ES-I3 (cell line): ENCODE results near the gene CDKN2B-AS1.
A peak's percentile ranks its signal among the peaks of the same experiment; 100 is the strongest.

ENCODE experiments used
- H3K36me3 ChIP-seq: 2 replicates; pipeline ENCODE4 v1.6.1; 2013; ENCODE audit warnings: mild to moderate bottlenecking, low read length, control low read depth, moderate library complexity; ENCODE audit not compliant: insufficient read depth
- H3K4me1 ChIP-seq: 2 replicates; pipeline ENCODE4 v1.6.1; 2013; ENCODE audit warnings: mild to moderate bottlenecking, control low read depth, low read length; ENCODE audit not compliant: insufficient read depth
- H3K9ac ChIP-seq: 2 replicates; pipeline ENCODE4 v1.6.1; 2013; ENCODE audit warnings: low read depth, mild to moderate bottlenecking, low read length, moderate library complexity
- H3K9me3 ChIP-seq: 2 replicates; pipeline ENCODE4 v1.6.1; 2013; ENCODE audit warnings: mild to moderate bottlenecking, low read length, moderate library complexity; ENCODE audit not compliant: control insufficient read depth, insufficient read depth

The CDKN2B-AS1 gene

GRCh38 chr9:22008717-22009505, 14.3 kb downstream of the CDKN2B-AS1 start, which contains the start of gene CDKN2B:
TSS of gene CDKN2B (minus strand) at chr9:22009305. CDS start at chr9:22008953, 352 bp downstream.
- Histone ChIP-seq H3K9me3 (no peaks in the 10 kb centered on the region), H3K36me3 (no peaks in the 10 kb centered on the region), H3K4me1 (no peaks in the 10 kb centered on the region), H3K9ac (peak within 1 kb of the TSS; percentile 96)

DNA sequence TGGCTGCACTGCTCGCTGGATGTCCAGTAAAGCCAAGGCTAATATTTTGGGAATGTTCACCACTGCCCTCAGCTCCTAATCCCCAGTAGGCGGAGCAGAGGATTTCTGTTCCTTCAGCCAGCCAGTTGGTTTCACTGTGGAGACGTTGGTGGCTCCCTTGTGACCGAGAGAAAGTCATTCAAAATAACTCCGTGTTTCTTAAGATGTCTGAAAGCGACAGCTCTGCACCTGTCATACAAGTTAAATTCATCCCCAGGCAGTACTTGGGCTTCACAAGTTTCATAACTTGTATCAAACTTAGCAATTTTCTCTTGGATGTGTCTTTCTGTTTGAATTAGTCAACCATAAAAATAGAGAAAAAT, 14.9 kb downstream of the CDKN2B-AS1 start:
- Histone ChIP-seq H3K9me3 (no peaks in the 10 kb centered on the region), H3K4me1 (no peaks in the 10 kb centered on the region), H3K9ac (peak overlapping the region; percentile 96), H3K36me3 (no peaks in the 10 kb centered on the region)

GRCh38 chr9:22010866-22011625, 16.5 kb downstream of the CDKN2B-AS1 start:
- no peaks in the 10 kb centered on the region for H3K36me3 ChIP-seq
- H3K4me1 ChIP-seq: no peaks in the 10 kb centered on the region
- H3K9me3 ChIP-seq: no peaks in the 10 kb centered on the region
- no peak overlapping the region for H3K9ac ChIP-seq

- H3K9me3 ChIP-seq: no peaks in the 10 kb centered on the region; the same call in 1 of the 2 replicates
- no peaks in the 10 kb centered on the region for H3K36me3 ChIP-seq
- no peak overlapping the region for H3K9ac ChIP-seq
- no peaks in the 10 kb centered on the region for H3K4me1 ChIP-seq
Measured at GRCh38 chr9:22022396-22022795, 27.8 kb downstream of the CDKN2B-AS1 start.

DNA sequence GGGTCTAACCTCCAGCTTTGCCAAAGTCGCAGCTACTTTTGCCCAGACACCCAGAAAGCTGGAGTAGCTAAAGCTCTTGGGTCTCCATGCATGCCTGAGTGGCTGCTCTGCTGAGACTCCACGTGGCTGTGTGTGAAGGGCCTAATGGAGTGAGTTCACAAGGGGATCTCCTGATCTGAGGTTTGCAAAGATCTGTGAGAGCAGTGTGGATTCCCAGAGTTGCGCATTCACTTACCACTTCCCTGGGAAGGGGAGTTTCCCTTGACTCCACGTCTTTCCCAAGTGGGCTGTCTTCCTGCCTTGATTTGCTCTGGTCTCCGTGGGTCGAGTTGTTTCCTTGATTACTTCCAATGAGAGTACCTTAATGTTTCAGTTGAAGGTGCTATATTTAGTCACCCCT, 32.1 kb downstream of the CDKN2B-AS1 start:
- peaks cover 8% of the 10 kb centered on the region for H3K4me1 ChIP-seq
- H3K9me3 ChIP-seq: no peaks in the 10 kb centered on the region; the same call in 1 of the 2 replicates
- no peak overlapping the region for H3K9ac ChIP-seq
- no peaks in the 10 kb centered on the region for H3K36me3 ChIP-seq

GRCh38 chr9:22028394-22028793, 33.8 kb downstream of the CDKN2B-AS1 start:
- H3K36me3 ChIP-seq: no peaks in the 10 kb centered on the region
- H3K4me1 ChIP-seq: peaks cover 12% of the 10 kb centered on the region
- no peaks in the 10 kb centered on the region; the same call in 1 of the 2 replicates for H3K9me3 ChIP-seq
- H3K9ac ChIP-seq: no peak overlapping the region

GRCh38 chr9:22029231-22029630, 34.6 kb downstream of the CDKN2B-AS1 start:
- Histone ChIP-seq H3K4me1 (peaks cover 13% of the 10 kb centered on the region), H3K9ac (no peak overlapping the region)

GRCh38 chr9:22030101-22030598, 35.6 kb downstream of the CDKN2B-AS1 start:
- Histone ChIP-seq H3K9me3 (no peaks in the 10 kb centered on the region), H3K36me3 (no peaks in the 10 kb centered on the region), H3K9ac (no peak overlapping the region), H3K4me1 (peaks cover 13% of the 10 kb centered on the region)

More at GRCh38 chr9:22029231-22029630, 34.6 kb downstream of the CDKN2B-AS1 start:
- no peaks in the 10 kb centered on the region for H3K36me3 ChIP-seq
- no peaks in the 10 kb centered on the region; the same call in 1 of the 2 replicates for H3K9me3 ChIP-seq

DNA sequence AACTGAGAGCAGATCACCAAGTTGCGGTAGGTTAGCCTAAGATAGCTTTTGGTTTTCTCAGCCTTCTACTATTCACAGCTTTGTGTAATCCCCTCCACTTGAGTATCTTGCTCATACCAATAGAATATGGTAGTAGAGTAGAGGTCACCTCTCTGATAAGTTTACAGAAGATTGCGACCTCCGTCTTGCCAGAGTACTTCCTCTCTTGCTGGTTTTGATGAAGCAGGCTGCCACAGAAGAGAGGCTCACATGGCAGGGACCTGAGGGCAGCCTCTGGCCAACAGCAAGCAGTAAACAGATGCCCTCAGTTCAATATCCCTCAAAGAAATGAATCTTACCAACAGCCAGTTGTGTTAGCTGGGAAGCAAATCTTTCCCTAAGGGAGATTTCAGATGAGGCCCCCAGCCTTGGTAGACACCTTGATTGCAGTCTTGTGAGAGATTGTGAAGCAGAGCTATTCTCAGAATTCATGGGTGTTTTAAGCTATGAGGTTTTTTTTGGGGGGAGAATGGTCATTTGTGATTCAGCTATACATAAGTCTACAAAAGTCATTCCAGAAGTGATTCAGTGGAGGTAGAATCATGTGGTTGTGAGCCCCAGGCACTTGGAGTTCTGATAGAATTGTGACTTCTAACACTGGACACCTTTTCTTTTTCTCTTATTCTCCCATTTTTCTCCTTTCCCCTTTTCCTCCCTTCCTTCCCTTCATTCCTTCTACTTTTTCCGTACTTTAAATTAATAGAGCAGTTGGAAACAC, 37.2 kb downstream of the CDKN2B-AS1 start:
- no peak overlapping the region for H3K9ac ChIP-seq
- no peaks in the 10 kb centered on the region for H3K36me3 ChIP-seq
- no peaks in the 10 kb centered on the region for H3K9me3 ChIP-seq
- H3K4me1 ChIP-seq: peaks cover 13% of the 10 kb centered on the region

DNA sequence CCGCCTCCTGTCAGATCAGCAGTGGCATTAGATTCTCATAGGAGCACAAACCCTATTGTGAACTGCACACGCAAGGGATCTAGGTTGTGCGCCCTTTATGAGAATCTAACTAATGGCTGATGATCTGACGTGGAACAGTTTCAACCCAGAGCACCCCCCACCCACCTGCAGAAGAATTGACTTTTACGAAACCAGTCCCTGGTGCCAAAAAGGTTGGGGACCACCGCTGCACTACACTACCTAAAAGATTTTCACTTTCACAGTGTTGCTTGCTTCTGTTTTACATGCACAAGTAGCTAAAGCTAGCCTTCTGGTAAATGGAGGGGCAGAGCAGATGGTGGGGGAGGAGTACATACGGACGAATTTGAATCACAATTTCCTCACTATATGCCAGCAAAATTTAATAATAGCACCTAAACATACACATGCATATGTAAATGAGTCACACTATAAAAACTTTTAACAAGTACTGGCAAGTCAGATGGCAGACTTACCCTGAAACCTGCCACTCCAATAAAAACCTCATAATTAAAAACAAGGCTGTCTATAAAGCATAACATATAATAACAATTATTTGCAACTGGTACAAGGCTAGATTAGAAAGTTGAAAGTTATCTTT, 38.5 kb downstream of the CDKN2B-AS1 start:
- no peaks in the 10 kb centered on the region for H3K36me3 ChIP-seq
- H3K9ac ChIP-seq: no peak overlapping the region
- peaks cover 13% of the 10 kb centered on the region for H3K4me1 ChIP-seq
- H3K9me3 ChIP-seq: no peaks in the 10 kb centered on the region

DNA sequence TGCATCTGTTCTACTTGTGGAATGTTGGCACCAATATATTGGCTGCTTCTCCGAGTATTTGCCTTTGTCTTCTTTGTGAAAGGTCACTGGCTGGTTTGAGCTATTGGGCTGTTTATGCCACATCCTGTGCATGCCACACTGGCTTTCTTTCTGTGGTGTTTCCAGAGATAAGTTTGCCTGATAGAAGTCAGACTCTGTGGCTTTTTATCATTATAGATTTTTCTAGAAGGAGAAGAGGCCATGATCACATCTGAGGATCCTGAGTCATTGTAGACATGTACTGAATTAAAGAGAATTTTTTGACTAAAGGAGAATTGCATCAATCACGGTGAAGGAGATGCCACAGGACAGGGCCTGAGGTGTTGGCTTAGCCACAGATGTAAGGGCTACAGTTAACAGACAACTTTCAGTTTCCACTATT, 41.0 kb downstream of the CDKN2B-AS1 start:
- H3K4me1 ChIP-seq: peaks cover 8% of the 10 kb centered on the region; the same call in 1 of the 2 replicates
- no peaks in the 10 kb centered on the region for H3K9me3 ChIP-seq
- H3K9ac ChIP-seq: no peak overlapping the region
- H3K36me3 ChIP-seq: no peaks in the 10 kb centered on the region

GRCh38 chr9:22036866-22037626, 42.5 kb downstream of the CDKN2B-AS1 start:
- Histone ChIP-seq H3K36me3 (no peaks in the 10 kb centered on the region), H3K9ac (no peak overlapping the region), H3K4me1 (peaks cover 8% of the 10 kb centered on the region; the same call in 1 of the 2 replicates), H3K9me3 (no peaks in the 10 kb centered on the region)

DNA sequence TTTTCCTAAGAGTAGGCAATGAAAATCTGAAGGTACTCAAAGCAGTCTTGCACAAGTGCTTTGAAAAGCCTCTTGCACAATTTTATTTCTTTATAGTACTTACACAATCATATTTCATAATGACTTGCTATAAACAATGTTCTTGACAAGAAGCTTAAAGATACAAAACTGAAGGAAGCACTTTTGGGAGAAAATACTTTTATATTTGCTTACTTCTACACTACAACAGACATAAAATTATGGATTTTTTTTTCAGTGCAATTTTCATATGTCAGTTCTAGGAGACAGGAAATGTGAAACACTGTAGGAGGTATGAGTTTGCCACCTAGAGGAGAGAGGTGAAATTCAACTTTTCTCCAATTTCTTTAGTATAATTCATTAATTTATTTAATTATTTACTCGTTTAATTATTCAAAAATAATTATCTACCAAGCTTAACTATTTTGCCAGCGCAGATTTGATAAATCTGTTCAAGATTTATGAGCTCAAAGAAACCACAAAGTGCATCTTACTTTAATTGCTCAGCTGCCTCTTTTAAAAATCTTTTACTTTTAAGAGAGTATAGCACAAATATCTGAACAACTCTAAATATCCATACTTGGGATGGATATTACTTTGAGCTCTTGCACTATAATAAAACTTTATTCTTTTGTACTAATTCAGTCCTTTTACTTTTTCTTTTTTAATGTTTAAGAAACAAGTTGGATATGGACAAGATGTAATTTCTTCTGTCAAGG, 43.5 kb downstream of the CDKN2B-AS1 start:
- Histone ChIP-seq H3K9me3 (no peaks in the 10 kb centered on the region), H3K36me3 (no peaks in the 10 kb centered on the region), H3K4me1 (peaks cover 7% of the 10 kb centered on the region; the same call in 1 of the 2 replicates), H3K9ac (no peak overlapping the region)
